Adrenal gland (tissue), 5 donors: ENCODE results near the gene TTC3.

ENCODE experiments used
- POLR2A ChIP-seq, 2 donors: fragments of 450-650 bp; IDR thresholded peaks; one replicate each; pipeline ENCODE4 v1.6.1; 2017; ENCODE audit warnings: antibody characterized with exemption in 2 of 2, mild to moderate bottlenecking in 2 of 2, moderate library complexity in 1 of 2
- TF ChIP-seq, protein P1 (sequence below), 6 experiments: fragments of 450-650 bp in 4 of 6; fragments of 200-600 bp in 2 of 6; sonication (generic) in 1 of 6; IDR thresholded peaks; 1 replicate in 5 of 6; 2 replicates in 1 of 6; pipeline versions ENCODE4 v1.5.1 to v1.8.0; 2016 to 2021; ENCODE audit warnings: antibody characterized with exemption in 6 of 6, mild to moderate bottlenecking in 2 of 6, moderate library complexity in 1 of 6
- donor health status: DM: no; HTN: no; CAD: no.

DNA sequence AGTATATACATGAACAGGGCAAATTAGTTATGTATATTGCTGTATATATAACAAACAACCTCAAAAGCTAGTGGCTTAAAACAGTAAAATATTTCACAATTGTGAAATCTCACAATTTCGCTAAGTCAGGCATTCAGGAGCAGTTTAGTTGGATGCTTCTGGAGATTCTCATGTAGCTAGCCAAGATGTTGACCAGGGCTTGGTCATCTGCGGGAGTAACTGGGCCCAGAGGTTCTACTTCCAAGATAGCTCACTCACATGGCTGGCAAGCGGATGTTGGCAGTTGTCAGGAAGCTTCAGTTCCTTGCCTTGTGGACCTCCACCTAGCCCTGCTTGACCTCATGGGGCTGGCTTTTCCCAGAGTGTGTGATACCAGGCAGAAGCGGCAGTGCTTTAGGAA, 95.6 kb downstream of the TTC3 start:
- TF ChIP-seq, protein P1, sequence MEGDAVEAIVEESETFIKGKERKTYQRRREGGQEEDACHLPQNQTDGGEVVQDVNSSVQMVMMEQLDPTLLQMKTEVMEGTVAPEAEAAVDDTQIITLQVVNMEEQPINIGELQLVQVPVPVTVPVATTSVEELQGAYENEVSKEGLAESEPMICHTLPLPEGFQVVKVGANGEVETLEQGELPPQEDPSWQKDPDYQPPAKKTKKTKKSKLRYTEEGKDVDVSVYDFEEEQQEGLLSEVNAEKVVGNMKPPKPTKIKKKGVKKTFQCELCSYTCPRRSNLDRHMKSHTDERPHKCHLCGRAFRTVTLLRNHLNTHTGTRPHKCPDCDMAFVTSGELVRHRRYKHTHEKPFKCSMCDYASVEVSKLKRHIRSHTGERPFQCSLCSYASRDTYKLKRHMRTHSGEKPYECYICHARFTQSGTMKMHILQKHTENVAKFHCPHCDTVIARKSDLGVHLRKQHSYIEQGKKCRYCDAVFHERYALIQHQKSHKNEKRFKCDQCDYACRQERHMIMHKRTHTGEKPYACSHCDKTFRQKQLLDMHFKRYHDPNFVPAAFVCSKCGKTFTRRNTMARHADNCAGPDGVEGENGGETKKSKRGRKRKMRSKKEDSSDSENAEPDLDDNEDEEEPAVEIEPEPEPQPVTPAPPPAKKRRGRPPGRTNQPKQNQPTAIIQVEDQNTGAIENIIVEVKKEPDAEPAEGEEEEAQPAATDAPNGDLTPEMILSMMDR (IDR thresholded peaks at IDR 0.05), result no peak
- no peak for TF ChIP-seq POLR2A (IDR thresholded peaks at IDR 0.05)
